Measurements from ENCODE around the gene TPP2.

The TPP2 gene

DNA sequence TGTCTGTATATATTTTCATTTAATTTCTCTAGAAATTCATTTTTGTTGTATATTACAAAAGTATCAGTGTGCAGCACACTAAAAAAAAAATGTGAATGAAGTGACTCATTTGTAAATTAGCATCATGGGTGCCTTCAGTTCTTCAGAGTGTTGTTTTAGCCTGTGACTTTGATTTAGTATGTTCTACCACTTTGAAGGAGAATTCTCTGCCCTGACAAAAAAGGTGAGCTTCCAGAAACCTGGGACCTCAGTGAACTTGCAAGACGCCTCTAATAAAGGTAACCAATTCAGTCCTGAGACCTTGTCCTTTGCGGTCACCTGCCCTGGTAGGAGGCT, 95.7 kb downstream of the TPP2 start:
- no peak for DNase-seq (ENCODE audit: low spot score)

DNA sequence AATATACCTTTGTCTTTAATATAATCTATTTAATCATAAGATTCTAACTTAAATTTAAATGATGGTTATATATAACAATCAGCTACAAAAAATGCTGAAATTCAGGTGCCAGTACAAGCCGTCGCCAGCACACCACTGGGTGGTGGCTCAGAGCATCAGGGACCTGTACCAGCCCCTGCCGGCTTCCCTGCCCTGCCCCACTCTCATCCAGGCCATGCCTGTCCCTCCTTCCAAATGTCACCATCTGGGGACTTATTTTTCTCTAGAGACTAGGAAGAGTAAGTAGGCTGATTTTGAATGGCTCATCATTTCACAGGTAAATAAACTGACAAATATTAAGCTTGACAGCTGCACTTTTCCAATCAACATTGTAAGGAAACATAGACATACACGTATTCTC, 96.5 kb downstream of the TPP2 start:
- no peak for DNase-seq (ENCODE audit: low spot score)

DNA sequence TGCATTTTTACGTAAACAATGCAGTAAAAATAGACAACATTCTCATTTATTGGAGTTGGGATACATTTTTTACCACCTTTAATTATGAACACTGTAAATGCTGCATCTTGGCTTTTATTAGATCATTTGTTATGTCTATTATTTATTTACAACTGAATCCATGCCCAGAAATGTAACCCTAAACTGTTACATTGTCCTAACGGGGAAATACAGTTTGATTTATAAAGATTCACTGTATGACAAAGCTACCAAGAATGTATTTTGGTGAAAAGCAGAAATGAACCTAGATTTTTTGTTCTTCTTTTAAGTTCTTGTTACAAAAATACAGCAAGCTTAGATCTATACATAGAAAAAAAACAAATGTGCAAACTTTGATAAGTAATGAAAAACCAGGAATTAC, 97.0 kb downstream of the TPP2 start:
- no peak for DNase-seq (ENCODE audit: low spot score)

DNA sequence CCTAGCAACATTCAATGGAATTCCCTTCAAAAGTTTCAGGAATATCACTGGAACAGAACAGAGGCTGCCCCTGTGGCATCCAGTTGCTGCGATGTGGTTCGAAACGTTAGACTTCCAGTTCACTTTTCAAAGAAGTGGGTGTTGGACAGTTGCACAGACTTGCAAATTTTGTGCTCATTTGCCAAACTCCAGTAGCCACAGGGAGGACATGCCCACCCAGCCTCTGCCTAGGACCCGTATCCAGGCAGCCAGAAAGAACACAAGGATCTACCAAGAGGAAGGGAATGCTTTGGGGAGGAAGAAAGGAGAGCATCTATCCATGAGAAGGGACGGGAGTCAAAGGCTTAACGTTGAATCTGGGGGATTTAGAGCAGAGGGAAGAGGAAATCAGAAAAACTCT, 98.2 kb downstream of the TPP2 start, which contains the start of gene METTL21C:
Gene METTL21C (minus strand): TSS at position 108 of the 400 bp plus-strand sequence. CDS start 546 bp downstream, outside the sequence.
- DNase-seq (ENCODE audit: low spot score) = no peak

DNA sequence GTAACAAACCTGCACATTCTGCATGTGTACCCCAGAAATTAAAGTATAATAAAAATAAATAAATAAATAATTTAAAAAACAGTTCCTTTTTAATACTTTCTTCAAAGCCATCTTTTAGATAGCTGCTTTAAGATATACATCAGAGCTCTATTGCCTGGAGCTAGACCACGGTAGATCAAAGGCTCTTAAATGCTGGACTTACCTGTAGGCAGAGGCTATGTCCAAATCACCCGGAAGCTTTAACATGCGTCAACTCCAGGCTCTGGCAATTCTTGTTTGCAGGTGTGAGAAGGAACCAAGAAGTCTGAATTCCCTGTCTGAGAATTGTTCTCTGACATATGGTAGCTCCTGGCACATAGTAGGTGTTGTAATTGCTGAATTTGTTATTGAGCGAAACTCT, 99.7 kb downstream of the TPP2 start:
- DNase-seq (ENCODE audit: low spot score) = no peak

DNA sequence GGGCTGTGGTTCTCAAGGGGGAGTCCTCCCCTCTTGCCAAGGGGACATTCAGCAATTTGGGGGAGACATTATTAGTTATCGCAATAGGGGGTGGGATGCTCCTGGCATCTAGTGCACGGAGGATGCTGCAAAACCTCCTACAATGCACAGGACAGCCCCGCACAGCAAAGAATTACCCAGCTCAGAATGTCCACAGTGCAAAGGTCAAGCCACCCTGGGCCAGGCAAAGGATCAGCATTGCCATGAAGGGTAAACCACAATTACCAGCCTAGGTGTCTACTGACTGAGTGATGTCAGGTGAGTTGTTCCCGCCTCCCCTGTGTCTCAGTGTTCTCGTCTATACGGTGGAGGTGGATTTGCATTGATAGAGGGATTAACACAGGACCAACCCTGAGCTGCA, 100.5 kb downstream of the TPP2 start:
- DNase-seq (ENCODE audit: low spot score) = no peak

DNA sequence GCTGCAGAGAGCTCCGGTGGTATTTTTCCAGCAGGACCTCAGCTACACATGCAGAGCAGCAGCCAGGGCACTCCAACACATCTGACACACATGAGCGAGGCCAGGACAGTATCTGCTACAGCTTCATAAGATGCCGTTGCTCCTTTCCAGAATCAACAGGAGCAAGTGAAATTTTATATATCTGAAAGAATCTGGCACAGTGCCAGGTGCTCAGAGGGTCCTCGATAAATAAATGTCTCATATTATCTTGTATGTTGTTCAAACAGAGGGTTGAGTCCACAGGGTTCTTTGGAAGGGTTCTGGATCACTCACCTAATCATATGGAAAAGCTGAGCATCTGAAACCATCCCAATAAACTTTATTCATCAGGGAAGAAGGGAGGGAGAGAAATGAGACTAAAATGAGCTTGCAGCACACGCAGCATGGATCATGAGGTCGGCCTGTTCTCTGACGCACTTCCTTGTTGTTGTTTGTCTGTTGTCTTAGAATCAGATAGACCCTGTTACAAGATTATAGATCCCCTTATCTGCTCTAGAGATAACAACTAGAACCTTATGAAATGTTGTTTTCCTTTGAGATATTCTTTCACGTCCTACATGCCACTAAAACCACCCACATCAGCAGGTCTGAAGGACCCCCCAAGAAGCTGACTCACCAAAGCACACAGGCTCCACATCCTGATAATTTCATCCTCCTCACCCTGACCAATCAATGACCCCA, 101.3 kb downstream of the TPP2 start:
- no peak for DNase-seq (ENCODE audit: low spot score)

DNA sequence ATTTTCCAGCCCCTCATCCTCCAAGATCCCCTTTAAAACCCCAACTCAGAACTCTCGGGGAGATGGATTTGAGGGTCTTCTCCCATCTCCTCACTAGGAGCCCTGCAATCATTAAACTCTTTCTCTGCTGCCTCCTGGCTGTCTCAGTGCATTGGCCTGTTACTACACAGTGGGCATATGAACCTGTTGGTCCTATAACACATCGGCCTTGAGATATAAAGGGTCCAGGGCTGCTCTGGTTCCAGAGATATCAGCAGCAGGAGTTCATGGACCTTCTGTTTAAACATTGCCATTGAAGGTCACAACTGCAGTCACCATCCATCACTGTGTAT, 101.8 kb downstream of the TPP2 start:
- DNase-seq (ENCODE audit: low spot score) = no peak

DNA sequence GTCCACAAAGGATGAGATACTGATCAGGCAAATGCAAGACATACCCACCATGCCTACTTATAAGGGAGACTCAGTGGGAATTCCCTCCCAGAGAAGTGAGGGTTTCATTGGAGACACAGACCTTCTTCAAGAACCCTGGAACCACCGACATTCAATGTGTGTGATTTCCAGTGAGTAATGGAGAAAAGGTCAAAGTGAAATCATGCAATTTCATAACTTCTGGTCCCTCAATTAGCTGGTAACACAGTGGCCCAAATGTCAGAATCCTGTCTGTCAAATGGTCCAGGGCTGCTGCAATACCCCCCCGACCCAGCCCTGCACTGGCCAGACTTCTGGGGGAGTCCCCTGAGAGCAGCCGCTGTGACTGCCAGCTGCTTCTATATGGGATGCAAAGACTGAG, 102.7 kb downstream of the TPP2 start:
- no peak for DNase-seq (ENCODE audit: low spot score)

DNA sequence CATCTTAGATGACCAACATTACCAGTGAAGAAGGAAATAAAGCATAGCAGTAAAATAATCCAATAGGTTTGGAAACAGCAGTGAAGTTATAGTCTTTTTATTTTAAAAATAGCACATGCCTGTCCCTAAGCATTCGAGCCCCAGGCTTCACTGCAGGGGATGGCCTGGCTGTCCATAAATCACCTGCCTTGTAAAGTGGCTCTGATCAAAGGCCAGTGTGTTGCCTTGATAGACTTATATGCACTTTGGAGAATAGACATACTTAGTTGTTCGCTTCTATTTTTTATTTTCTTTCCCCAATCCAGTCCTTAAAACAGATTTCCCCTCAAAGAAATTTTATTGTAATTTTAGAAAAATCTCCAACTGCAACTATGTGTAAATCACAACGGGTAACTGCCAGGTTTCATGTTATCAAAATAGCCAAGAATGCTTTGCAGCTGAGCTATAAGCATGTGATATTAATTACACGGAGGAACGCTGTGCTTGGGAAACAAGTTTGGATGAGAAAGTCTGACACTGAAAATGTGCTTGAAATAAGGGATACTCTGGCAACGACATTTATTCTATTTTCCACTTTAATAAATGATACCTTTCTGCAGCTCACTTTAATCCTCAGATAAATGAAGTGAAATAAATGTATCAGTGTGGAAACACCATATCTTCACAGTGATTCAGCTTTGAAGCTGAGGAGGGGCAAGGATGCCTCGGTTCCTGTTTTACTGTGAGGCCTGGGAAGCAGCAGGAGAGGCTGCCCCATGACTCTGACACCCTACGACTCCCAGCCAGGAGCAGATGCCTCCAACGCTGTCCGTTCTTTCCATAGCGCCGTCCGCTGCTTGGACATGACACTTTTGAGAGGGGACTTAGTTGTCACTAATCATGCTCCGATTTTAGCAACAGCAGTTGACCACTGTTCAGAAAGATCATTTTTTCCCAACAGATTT, 103.6 kb downstream of the TPP2 start:
- no peak for DNase-seq (ENCODE audit: low spot score)

DNA sequence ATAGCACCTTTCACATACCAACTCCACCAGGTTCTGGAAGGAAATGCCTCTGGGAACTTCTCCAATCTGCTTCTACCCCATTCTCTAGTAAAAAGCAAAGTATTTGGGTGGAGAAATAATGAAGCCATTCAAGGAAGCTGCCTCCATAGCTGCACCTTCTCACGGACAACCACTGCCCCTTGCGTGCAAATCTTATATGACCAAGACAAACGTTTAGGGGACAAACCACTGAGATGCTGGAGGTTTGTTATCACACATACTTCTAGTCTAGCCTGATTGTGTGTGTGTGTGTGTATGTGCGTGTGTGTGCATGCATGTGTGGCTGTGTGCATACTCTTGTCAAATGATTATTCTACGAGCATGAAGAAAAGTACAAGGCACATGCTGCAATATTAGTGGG, 104.5 kb downstream of the TPP2 start:
- no peak for DNase-seq (ENCODE audit: low spot score)

DNA sequence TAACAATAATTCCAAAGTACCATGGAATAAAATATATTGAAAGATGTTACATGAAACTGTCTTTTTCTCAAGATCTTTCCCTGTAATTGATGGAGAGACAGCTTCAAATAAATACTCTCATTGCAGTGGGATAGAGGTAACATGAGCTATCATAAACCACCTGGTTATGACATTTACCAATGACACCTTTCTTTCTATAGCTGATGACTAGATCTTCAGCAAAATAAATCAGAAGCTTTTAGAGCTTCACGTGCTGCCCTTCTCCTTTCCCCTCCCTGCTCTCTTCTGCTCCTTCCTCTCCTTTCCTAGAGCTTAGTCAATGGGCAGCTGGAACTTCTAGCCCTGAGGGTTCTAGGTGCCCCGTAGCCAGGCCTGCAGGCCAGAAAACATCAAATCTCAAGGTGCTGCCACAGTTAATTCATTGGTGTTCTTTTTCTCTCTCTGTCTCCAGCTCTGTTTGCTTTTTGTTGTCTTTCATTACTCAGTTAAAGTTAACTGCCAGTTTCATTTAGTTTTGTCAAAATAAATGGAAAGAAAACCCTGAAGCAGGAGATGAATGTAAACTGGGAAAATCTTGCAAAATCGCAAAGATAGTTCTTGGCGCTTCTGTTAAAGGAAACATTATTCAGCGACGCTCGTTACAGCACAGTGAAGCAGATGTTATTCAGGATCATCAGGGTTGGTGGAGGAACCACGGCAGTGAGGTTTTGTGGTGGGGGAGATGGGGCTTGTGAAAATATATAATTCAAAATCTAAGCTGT, 106.4 kb downstream of the TPP2 start:
- DNase-seq (ENCODE audit: low spot score) = no peak

DNA sequence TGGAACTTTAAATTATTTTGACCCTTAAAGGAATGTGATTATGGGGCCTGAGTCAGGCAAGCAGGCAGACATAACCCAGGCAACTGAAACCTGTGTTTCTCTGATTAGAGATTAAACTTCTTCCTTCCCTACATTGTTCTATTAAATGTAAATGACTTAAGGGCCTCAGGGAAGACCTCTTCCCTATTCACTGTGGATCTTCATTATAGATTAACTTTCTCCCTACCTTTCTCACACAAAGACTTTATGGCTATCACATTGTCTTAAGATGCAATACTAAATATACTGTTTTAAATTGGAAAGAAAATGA, 106.9 kb downstream of the TPP2 start:
- no peak for DNase-seq (ENCODE audit: low spot score)

DNA sequence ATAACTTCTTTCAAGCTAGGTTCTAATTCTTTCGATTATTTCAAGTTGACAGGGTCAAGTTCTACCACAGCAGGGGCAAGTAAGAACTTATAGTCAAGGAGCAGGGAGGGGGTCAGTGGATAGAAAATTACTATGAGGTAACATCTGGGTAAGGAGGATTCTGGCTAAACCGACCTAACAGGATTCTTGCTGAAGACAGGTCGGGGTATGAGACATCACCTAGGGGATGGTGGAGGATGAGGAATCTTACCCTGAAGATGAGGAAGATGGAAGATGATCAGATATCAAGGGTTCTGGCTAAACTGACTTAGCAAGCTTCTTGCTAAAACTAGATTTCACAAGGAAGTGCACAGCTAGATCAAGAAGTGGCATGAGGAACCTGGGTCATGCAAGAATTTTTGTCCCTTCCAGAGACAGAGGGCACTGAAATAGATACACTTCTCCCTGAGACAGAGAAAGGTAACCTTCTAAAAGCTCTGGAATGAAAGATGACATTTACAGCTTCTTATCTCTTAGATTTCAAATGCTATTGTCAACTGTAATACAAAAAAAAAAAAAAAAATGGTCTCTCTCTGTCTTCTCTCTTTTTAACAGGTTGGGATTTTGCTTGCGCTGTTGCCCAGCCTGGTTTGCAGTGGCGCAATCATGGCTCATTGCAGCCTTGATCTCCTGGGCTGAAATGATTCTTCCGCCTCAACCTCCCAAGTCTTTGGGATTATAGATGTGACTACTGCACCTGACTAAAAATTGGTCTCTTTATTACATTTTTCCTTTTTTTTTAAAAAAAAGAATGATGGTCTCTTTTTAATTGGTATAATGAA, 107.7 kb downstream of the TPP2 start:
- DNase-seq (ENCODE audit: low spot score) = no peak

DNA sequence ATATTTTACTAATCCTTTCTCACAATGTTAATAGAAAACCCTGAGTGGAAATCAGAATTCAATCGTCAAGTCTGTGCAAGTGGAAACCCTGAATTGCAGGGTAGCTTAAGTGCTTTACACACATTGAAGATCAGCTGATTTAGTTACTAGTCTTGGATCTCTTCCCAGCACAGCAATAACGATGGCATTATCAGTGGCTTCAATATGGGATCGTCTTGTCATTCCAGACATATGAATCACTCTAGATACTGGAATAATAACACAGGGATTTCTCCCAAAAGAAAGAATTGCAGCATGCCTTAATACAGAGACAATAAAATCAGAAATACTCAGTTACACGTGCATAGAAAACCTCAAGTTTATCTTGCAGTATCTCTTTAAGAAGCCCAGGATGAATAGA, 110.7 kb downstream of the TPP2 start:
- no peak for DNase-seq (ENCODE audit: low spot score)

DNA sequence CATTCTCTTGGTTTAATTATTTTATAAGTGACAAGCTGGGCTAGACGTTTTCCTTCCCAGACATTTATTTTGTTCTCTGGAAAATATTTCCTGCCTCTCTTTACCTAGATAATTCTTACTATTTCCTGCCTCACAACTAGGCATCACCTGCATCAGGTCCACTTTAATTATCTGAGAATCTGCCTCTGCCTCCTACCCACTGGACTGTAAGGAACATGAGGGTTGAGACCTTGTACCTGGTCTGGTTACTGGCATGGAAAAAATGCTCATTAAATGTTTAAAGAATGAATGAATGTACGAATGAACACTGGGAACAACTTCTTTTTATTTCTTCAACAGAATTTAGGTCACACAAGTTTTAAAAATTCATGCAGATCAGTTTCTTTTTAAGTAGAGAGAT, 111.4 kb downstream of the TPP2 start:
- no peak for DNase-seq (ENCODE audit: low spot score)

DNA sequence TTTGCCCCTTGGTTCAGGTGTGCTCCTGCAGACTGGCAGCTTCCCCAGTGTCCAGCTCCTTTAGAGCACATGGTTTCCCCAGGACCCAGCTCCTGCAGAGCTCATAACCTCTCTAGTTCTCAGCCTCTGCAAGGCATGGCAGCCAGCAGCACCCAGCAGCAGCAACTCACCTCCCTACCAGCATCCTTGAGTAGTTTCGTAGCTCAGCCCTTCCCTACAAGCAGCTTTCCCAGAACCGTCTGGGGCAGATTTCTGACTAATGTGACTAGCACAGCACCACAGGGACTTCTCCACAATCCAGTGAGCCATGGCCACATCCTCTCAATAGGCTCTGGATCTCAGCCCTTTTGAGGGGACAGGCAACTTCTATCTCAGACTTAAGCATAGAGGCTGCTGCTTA, 112.2 kb downstream of the TPP2 start:
- DNase-seq (ENCODE audit: low spot score) = no peak

DNA sequence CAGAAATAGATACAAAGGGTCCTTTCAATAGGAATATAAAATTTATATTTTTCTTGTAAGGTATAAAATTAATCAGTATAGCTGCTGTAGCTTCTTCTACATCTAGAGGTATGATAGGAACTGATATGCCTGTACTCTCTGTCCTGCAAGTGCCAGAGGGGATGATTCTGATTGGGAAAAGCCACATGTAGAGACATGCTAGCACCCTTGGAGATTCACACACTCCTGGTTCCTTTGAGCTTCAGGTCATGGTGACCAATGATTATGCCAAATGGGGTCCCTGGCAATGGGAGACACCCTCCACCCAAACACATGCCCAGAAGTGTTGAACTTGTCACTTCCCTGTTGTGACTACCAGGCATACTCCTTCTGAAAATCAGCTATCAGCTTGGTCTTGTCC, 112.8 kb downstream of the TPP2 start:
- no peak for DNase-seq (ENCODE audit: low spot score)

DNA sequence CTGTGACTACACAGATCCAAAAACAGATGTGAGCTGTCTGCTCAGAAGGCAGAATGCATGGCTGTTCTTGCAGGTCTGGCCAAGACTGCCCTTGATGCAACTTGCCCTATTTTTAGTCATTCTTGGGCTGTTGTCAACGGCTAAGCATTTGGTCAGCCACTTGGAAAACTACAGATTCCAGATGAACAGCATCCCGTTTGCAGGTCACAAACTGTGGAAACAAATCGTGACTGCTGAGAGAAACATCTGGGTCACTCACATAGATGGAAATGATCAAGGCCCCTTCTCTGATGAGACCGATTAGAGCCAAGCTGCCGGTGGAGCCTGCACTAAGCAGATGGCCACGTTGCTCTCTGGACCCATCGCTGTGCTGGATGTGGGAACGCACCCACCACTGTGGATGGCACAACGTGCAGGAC, 113.5 kb downstream of the TPP2 start:
- DNase-seq (ENCODE audit: low spot score) = peak; percentile 17

DNA sequence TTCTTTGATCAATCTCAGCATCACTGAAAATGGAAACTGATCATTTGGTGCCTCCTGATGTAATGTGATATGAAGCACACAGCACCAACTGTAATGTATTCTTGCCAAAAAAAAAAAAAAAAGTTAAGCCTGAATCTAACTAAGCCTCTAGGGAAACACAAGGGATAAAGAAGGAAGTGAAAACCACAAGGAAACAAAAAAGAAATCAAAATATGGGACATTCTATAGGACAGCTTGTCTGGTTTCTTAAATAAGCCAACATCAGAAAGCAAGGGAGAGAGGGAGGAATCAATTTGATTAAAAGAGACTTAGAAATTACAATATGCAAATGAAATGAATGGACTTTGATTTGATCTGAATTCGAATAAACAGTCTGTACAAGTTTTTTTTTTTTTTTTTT, 118.7 kb downstream of the TPP2 start:
- no peak for DNase-seq (ENCODE audit: low spot score)

DNA sequence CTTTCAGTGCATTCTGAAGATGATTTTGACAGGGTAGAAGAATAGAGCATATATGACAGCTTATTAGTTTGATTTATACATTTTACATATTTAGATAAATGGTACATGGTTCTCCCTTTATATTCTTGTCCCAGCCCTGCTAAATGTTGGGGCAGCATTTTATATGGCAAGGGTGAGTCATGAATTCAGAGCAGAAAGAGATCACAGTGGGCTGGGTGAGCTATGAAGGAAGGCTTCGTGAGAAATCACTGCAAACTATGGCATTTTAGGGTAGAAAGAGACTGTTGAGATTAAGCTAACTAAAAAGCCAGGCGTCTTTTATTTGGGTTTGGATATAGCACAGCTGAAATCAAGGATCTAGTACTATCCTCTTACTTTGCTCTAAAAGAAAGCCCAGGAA, 122.0 kb downstream of the TPP2 start:
- DNase-seq (ENCODE audit: low spot score) = no peak

DNA sequence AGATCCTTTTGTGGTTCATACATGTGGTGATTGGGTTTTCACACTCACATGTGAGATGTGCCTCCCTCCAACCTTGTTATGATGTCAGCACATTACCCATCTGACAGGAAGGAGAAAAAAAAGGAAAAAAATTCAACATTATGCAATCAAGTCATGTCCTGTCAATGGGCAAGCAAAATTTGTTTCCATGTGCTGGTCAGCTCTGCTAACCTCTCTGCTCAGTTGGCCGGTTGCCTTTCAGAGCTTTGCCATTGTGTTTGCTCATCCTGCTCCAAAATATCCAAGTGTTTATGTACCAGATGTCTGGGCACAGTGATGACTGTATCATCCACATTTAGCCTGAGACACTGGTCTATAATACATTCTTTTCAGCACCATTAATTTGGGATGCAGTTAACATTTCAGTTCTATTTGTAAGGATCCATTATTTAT, 125.0 kb downstream of the TPP2 start:
- no peak for DNase-seq (ENCODE audit: low spot score)
